Activated T-cell treated with anti-CD3 and anti-CD28 coated beads, Interleukin-2, amount 50 U/mL, for 1 hour (primary cell): ENCODE data around the gene LRP6.
"Not testable (repeated sequence)": the region's sequence is repeated elsewhere in the genome, so short reads cannot be mapped to it uniquely, and the experiment has no call there.

Experiments
- DNase-seq: peaks from one replicate; pipeline ENCODE4 v3.0.0-alpha.2; 2020

Gene LRP6

GRCh38 chr12:12178559-12178958 is 88.3 kb downstream of the LRP6 start:
- no peak for DNase-seq

- no peak for DNase-seq
Observed at GRCh38 chr12:12176402-12176801, 90.4 kb downstream of the LRP6 start.

GRCh38 chr12:12171991-12172511 is 94.8 kb downstream of the LRP6 start:
- no peak for DNase-seq

DNA sequence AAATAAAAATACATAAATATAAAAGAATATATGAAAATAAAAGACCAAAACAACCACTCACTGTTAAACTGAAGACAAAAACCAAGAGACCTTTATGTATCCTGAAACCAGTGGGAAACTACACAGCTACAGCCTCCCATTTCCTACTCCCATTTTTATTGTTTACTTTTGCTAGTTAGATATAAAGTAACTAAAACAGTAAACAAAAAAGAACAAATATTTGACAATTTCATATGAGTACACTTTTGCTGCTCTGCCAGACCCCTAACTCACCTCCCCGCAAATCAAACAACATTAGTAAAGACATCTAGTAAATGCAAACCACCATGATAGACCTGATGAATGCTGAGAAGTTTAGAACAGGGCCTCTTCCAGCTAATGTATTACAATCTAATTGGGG is 99.0 kb downstream of the LRP6 start:
- no peak for DNase-seq

DNA sequence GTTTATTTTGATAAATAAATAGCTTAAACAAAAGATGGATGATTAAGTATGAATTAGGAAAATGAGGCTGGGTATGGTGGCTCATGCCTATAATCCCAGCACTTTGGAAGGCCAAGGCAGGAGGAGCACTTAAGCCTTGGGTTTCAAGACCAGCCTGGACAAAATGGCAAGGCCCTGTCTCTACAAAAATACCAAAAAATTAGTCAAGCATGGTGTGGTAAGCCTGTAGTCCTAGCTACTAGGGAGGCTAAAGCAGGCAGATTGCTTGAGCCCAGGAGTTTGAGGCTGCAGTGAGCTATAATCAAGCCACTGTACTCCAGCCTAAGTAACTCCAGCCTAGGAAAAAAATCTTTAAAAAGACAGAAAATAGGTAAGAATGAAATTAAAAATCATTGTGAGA is 100.1 kb downstream of the LRP6 start:
- no peak for DNase-seq

GRCh38 chr12:12159988-12160387 is 106.9 kb downstream of the LRP6 start:
- DNase-seq: no peak

DNA sequence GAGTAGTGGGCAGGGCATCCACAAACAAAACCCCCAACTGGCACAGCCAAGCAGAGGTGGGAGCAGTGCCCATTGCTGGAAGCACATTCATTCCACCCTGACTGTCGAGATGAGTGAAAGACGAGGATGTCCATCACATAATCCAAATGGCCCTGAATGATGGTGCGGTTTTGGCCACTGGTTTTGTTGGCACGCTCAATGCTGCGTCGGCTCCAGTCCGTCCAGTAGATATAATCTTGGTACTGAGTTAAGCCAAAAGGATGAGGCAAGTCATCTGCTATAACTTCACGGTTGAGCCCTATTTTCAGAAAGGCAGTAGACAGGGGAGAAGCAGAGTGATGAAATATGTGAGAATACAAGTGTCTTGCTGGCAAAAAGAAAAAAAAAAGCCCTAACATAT is 108.0 kb downstream of the LRP6 start:
- DNase-seq: no peak

DNA sequence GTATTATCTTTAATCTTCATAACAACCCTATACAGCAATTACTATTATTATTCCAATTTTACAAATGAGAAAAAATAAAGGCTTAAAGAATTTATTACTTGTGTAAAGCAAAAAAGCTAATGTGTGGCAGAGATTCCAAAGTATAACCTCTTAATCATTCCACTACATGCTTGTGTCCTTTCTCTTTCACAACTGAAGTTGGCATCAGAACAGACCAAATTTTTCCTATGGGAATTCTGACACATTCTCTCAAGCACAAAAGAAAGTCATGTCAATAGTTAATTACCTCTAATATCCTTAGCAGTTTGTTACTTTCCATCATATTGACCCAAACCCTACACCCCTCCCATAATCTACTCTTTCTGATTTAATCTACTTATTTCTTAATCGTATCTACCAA is 109.4 kb downstream of the LRP6 start:
- DNase-seq: no peak

DNA sequence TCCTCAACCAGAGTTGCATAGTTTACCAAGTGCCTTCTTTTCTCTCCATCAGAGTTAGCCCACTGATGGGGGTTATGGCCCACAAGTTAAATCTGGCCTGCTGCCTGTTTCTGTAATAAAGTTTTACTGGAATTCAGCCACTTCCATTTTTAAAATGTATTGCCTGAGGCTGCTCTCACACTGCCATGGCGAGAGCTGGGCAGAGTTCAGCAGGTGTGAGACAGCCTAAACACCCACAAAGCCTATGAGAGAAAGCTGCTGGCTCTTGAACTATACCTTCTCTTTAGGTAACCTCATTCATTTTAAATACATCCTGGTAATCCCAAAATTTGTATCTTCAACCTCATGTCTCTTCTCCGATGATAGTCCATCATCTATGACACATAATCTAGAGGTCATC is 110.0 kb downstream of the LRP6 start:
- no peak for DNase-seq

- DNase-seq: no peak
Observed at GRCh38 chr12:12156116-12156515, 110.7 kb downstream of the LRP6 start.

- DNase-seq: no peak
Observed at GRCh38 chr12:12153596-12153995, 113.2 kb downstream of the LRP6 start.

DNA sequence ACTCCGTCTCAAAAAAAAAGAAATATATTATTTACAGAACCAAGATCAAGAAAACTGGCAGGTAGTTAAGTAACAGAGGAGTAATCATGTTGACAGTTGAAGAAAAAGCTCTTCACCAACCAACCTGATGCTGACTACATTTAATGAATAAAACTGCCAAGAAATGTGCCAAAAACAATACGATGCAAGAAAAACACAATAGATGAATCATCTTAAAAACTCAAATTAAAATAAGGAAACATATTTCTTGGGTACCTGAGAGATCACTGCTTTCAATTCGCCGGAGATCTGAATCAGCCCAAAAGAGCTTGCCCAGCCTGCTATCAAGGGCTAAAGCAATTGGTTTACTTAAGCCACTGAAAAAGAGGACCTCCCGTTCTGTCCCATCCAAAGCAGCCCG is 119.7 kb downstream of the LRP6 start:
- no peak for DNase-seq

GRCh38 chr12:12144531-12144930 is 122.3 kb downstream of the LRP6 start:
- DNase-seq: not testable (repeated sequence)

- DNase-seq: no peak
Observed at GRCh38 chr12:12141000-12141399, 125.8 kb downstream of the LRP6 start.

GRCh38 chr12:12138203-12139154 is 128.4 kb downstream of the LRP6 start:
- no peak for DNase-seq

GRCh38 chr12:12133785-12134184 is 133.1 kb downstream of the LRP6 start:
- DNase-seq: no peak

- no peak for DNase-seq
Observed at GRCh38 chr12:12133259-12133658, 133.6 kb downstream of the LRP6 start.

DNA sequence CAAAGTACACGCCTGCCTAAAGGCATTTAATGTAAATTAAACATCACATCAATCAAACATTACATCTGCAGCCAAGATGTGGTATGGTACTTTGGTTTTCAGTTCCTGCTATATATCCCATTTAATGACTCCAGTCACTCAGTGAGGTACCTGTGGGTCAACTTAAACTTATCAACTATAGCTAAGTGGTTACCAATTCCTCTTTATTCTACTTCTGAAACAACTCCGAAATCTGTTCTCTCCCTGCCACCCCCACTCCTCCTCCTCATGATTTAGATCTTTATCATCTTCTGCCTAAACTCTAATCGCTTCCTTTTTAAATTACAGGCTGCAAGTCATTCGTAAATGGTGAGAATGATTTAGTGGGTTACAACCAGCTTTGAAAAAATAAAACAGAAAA is 138.2 kb downstream of the LRP6 start:
- DNase-seq: no peak

GRCh38 chr12:12127304-12127703 is 139.5 kb downstream of the LRP6 start:
- DNase-seq: no peak

DNA sequence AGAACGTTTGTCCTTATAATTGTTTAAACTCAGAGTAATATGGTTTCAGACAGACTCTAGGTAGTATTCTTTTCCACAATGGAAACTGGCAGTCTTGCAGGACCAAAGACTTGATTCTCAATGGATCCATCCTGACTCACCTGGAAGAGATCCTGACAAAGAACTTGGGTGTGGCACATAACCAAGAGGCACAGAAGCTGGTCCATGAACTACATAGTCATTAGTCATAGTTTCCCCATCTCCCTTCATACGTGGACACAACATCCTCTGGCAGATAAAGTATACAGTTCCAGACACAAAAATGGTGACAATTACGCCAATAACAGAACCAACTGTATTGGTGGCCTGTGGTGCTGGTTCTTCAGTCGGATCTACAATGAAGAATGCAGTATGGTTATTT is 140.3 kb downstream of the LRP6 start:
- DNase-seq: no peak

DNA sequence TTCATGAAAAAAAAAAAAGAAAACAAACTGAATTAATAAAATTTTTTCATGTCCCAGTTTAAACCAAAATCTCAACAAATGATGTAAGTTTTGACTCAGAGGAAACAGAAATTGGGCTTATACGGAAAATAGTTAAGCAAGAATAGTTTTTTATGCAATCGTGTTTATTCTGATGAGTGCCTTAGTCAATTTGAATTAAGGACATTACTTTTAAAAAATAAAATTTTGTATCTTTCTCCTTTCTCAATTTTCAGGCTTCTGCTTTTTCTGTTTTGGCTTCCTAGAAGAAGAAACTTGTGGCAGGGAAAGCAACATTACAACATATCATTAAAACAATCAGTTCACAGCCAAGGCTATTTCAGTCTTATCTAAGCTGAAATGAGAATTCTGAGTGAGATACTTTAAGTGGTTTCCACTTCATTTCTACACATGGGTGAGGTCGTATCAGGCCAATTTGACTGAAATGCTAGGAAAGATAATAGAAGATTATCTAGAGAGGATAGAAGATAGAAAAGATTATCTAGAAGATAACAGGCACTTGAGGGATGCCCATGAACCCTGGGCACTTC is 143.7 kb downstream of the LRP6 start:
- DNase-seq: no peak

- DNase-seq: no peak
Observed at GRCh38 chr12:12121061-12121460, 145.8 kb downstream of the LRP6 start.

GRCh38 chr12:12116677-12117076 is 150.2 kb downstream of the LRP6 start:
- no peak for DNase-seq

- DNase-seq: no peak
Observed at GRCh38 chr12:12115514-12115913, 151.3 kb downstream of the LRP6 start.
